Ishikawa (cell line): ENCODE measurements around the gene PRR5L.

ENCODE experiments used
- CEBPB ChIP-seq: IDR thresholded peaks from 2 replicates; pipeline ENCODE4 v1.6.1; 2012
- CREB1 ChIP-seq: IDR thresholded peaks from 2 replicates; pipeline ENCODE4 v1.6.1; 2012; ENCODE audit warnings: low read depth
- EGR1 ChIP-seq: IDR thresholded peaks from 2 replicates; pipeline ENCODE4 v1.6.1; 2012
- EP300 ChIP-seq: IDR thresholded peaks from 2 replicates; pipeline ENCODE4 v1.6.1; 2012; ENCODE audit warnings: borderline replicate concordance
- NFIC ChIP-seq: IDR thresholded peaks from 2 replicates; pipeline ENCODE4 v1.6.1; 2012
- RAD21 ChIP-seq: IDR thresholded peaks from 2 replicates; pipeline ENCODE4 v1.6.1; 2012; ENCODE audit warnings: low read depth
- TCF12 ChIP-seq: IDR thresholded peaks from 2 replicates; pipeline ENCODE4 v1.6.1; 2012; ENCODE audit warnings: low read depth
- YY1 ChIP-seq: IDR thresholded peaks from 2 replicates; pipeline ENCODE4 v1.6.1; 2012; ENCODE audit warnings: low read depth
- ZBTB7A ChIP-seq: IDR thresholded peaks from 2 replicates; pipeline ENCODE4 v1.6.1; 2012; ENCODE audit warnings: low read depth
- TF ChIP-seq, protein P1 (sequence below): IDR thresholded peaks from 2 replicates; pipeline ENCODE4 v1.6.1; 2012
- TF ChIP-seq, protein P2 (sequence below): IDR thresholded peaks from 2 replicates; pipeline ENCODE4 v1.6.1; 2012; ENCODE audit warnings: low read depth, mild to moderate bottlenecking

DNA sequence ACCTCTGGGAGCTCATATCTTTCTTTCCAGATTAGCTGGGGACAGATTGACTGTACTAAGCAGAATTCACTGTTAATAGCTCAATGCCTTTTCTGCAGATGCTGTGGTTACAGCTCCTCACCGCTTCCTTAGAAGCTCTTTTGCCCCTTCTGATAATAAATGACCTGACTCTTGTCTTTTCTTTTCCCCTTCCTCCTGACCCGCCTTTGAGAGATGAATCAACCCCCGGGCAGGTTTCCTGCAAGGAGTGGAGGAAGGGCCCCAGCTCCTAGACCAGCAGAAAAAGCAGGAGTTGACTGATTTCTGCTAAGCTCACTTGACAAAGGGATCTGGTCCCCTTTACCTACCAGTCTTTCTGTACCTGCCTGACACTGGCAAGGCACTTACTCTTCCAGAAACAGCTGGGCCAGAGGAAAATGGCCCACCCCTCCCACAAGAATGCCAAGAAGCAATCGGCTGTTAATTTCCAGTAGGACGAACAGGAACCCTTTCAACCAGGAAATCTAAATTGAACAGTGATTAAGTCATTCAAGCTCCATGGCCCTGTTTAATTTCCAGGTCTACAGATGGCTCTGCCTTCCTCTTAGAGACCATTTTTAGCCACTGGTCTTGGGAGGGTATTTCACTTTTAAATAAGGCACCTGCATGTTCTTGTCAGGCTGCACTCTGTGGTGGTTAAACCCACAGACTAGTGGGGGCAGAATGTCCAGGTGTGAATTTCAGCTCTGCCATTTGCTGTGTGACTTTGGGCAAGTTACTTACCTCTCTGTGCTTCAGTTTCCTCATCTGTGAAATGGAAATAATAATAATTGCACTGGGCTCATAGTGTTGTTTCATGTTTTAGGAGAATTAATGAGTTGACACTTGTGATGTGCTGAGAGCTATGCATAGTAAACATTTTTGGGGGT, 67.5 kb downstream of the PRR5L start:
- TF ChIP-seq, protein P1, sequence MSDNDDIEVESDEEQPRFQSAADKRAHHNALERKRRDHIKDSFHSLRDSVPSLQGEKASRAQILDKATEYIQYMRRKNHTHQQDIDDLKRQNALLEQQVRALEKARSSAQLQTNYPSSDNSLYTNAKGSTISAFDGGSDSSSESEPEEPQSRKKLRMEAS: no peak
- TF ChIP-seq EP300 (no peak), CEBPB (no peak), EGR1 (no peak), RAD21 (no peak), TCF12 (no peak), CREB1 (no peak), ZBTB7A (no peak), NFIC (no peak), YY1 (no peak)
- TF ChIP-seq, protein P2, sequence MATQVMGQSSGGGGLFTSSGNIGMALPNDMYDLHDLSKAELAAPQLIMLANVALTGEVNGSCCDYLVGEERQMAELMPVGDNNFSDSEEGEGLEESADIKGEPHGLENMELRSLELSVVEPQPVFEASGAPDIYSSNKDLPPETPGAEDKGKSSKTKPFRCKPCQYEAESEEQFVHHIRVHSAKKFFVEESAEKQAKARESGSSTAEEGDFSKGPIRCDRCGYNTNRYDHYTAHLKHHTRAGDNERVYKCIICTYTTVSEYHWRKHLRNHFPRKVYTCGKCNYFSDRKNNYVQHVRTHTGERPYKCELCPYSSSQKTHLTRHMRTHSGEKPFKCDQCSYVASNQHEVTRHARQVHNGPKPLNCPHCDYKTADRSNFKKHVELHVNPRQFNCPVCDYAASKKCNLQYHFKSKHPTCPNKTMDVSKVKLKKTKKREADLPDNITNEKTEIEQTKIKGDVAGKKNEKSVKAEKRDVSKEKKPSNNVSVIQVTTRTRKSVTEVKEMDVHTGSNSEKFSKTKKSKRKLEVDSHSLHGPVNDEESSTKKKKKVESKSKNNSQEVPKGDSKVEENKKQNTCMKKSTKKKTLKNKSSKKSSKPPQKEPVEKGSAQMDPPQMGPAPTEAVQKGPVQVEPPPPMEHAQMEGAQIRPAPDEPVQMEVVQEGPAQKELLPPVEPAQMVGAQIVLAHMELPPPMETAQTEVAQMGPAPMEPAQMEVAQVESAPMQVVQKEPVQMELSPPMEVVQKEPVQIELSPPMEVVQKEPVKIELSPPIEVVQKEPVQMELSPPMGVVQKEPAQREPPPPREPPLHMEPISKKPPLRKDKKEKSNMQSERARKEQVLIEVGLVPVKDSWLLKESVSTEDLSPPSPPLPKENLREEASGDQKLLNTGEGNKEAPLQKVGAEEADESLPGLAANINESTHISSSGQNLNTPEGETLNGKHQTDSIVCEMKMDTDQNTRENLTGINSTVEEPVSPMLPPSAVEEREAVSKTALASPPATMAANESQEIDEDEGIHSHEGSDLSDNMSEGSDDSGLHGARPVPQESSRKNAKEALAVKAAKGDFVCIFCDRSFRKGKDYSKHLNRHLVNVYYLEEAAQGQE: no peak
